ENCODE data around the gene ORC6.

The ORC6 gene

GRCh38 chr16:46719528-46719927 is 30.1 kb downstream of the ORC6 start:
- no peak for TF ChIP-seq CTCF (IDR thresholded peaks at IDR 0.05; ENCODE audit: control insufficient read depth, insufficient read depth, low read depth, low read length, missing control alignments)
- H3K4me3 ChIP-seq (ENCODE audit: control insufficient read depth, low read depth, low read length): no peak overlapping the region
- no peak for DNase-seq (ENCODE audit: low read depth)

GRCh38 chr16:46720619-46721018 is 31.2 kb downstream of the ORC6 start:
- no peak for DNase-seq (ENCODE audit: low read depth)
- H3K4me3 ChIP-seq (ENCODE audit: control insufficient read depth, low read depth, low read length): no peak overlapping the region
- no peak for TF ChIP-seq CTCF (IDR thresholded peaks at IDR 0.05; ENCODE audit: control insufficient read depth, insufficient read depth, low read depth, low read length, missing control alignments)

- no peak for TF ChIP-seq CTCF (IDR thresholded peaks at IDR 0.05; ENCODE audit: control insufficient read depth, insufficient read depth, low read depth, low read length, missing control alignments)
- DNase-seq (ENCODE audit: low read depth): no peak
- no peak overlapping the region for H3K4me3 ChIP-seq (ENCODE audit: control insufficient read depth, low read depth, low read length)
Measured at GRCh38 chr16:46721885-46722284, 32.4 kb downstream of the ORC6 start.

GRCh38 chr16:46727184-46727583 is 37.7 kb downstream of the ORC6 start:
- H3K4me3 ChIP-seq (ENCODE audit: control insufficient read depth, low read depth, low read length): no peak overlapping the region
- no peak for DNase-seq (ENCODE audit: low read depth)
- no peak for TF ChIP-seq CTCF (IDR thresholded peaks at IDR 0.05; ENCODE audit: control insufficient read depth, insufficient read depth, low read depth, low read length, missing control alignments)

GRCh38 chr16:46727630-46728029 is 38.2 kb downstream of the ORC6 start:
- no peak overlapping the region for H3K4me3 ChIP-seq (ENCODE audit: control insufficient read depth, low read depth, low read length)
- DNase-seq (ENCODE audit: low read depth): no peak
- TF ChIP-seq CTCF (IDR thresholded peaks at IDR 0.05; ENCODE audit: control insufficient read depth, insufficient read depth, low read depth, low read length, missing control alignments): no peak

- no peak for DNase-seq (ENCODE audit: low read depth)
- TF ChIP-seq CTCF (IDR thresholded peaks at IDR 0.05; ENCODE audit: control insufficient read depth, insufficient read depth, low read depth, low read length, missing control alignments): no peak
- no peak overlapping the region for H3K4me3 ChIP-seq (ENCODE audit: control insufficient read depth, low read depth, low read length)
Measured at GRCh38 chr16:46728806-46729205, 39.3 kb downstream of the ORC6 start.

All from AG09309 (cell line).